Embryonic facial prominence (tissue), 1 donor: ENCODE measurements around the gene ERCC4.

Experiments
- DNase-seq: peaks from one replicate; pipeline ENCODE4 v3.0.0-alpha.2; 2016; ENCODE audit errors: extremely low spot score

Gene ERCC4

GRCh38 chr16:13911306-13911705 is 8.6 kb upstream of the ERCC4 start:
- no peak for DNase-seq

GRCh38 chr16:13911871-13912270 is 8.1 kb upstream of the ERCC4 start:
- DNase-seq = no peak

- DNase-seq = no peak
Measured at GRCh38 chr16:13912891-13913290, 7.1 kb upstream of the ERCC4 start.

- DNase-seq = no peak
Measured at GRCh38 chr16:13913374-13914292, 6.3 kb upstream of the ERCC4 start.

GRCh38 chr16:13915033-13915635 is 4.8 kb upstream of the ERCC4 start:
- no peak for DNase-seq

GRCh38 chr16:13919330-13919682 is 648 bp upstream of the ERCC4 start:
- peak; percentile 13 for DNase-seq

- no peak for DNase-seq
Measured at GRCh38 chr16:13920510-13920818, 510 bp downstream of the ERCC4 start.

GRCh38 chr16:13921328-13921727 is 1.4 kb downstream of the ERCC4 start:
- DNase-seq = no peak

- DNase-seq = peak; percentile 42
Measured at GRCh38 chr16:13923703-13924298, 3.8 kb downstream of the ERCC4 start.

- DNase-seq = no peak
Measured at GRCh38 chr16:13926464-13926863, 6.5 kb downstream of the ERCC4 start.

- DNase-seq = no peak
Measured at GRCh38 chr16:13926891-13927290, 6.9 kb downstream of the ERCC4 start.

- no peak for DNase-seq
Measured at GRCh38 chr16:13928646-13929045, 8.7 kb downstream of the ERCC4 start.

GRCh38 chr16:13931845-13932244 is 11.9 kb downstream of the ERCC4 start:
- no peak for DNase-seq

GRCh38 chr16:13935408-13935807 is 15.5 kb downstream of the ERCC4 start:
- DNase-seq = no peak

- DNase-seq = no peak
Measured at GRCh38 chr16:13936155-13936554, 16.2 kb downstream of the ERCC4 start.

- no peak for DNase-seq
Measured at GRCh38 chr16:13936596-13937081, 16.7 kb downstream of the ERCC4 start.

- DNase-seq = no peak
Measured at GRCh38 chr16:13937411-13937810, 17.5 kb downstream of the ERCC4 start.

- no peak for DNase-seq
Measured at GRCh38 chr16:13938480-13938879, 18.5 kb downstream of the ERCC4 start.

- DNase-seq = no peak
Measured at GRCh38 chr16:13939821-13940220, 19.9 kb downstream of the ERCC4 start.

GRCh38 chr16:13940397-13940933 is 20.5 kb downstream of the ERCC4 start:
- DNase-seq = no peak

- DNase-seq = no peak
Measured at GRCh38 chr16:13944816-13945215, 24.9 kb downstream of the ERCC4 start.

GRCh38 chr16:13945744-13946485 is 26.0 kb downstream of the ERCC4 start:
- no peak for DNase-seq
